ENCODE results near the gene PCIF1. TPM values are rescaled to one million over a fixed set of nuclear protein-coding genes. Genes with fewer than 3 reads are reported as not detected.
"Not testable (repeated sequence)": the region's sequence is repeated elsewhere in the genome, so short reads cannot be mapped to it uniquely, and the experiment has no call there.

Gene PCIF1
- total RNA-seq, 1 experiment from 2014 or later: 2.7 TPM

- DNase-seq (ENCODE audit: low read depth): no peak
Measured at GRCh38 chr20:45924391-45925261, 9.9 kb upstream of the PCIF1 start.

GRCh38 chr20:45925821-45926506, 8.5 kb upstream of the PCIF1 start:
- no peak for DNase-seq (ENCODE audit: low read depth)

GRCh38 chr20:45926731-45927070, 7.8 kb upstream of the PCIF1 start:
- no peak for DNase-seq (ENCODE audit: low read depth)

- DNase-seq (ENCODE audit: low read depth): no peak
Measured at GRCh38 chr20:45927071-45927878, 7.2 kb upstream of the PCIF1 start.

GRCh38 chr20:45931680-45932079, 2.8 kb upstream of the PCIF1 start:
- not testable (repeated sequence) for DNase-seq (ENCODE audit: low read depth)

- peak; percentile 75 for DNase-seq (ENCODE audit: low read depth)
Measured at GRCh38 chr20:45933266-45934045, 1.0 kb upstream of the PCIF1 start.

GRCh38 chr20:45934046-45934585, 367 bp upstream of the PCIF1 start:
- DNase-seq (ENCODE audit: low read depth): peak; percentile 44

- DNase-seq (ENCODE audit: low read depth): no peak
Measured at GRCh38 chr20:45935416-45936046, 1.0 kb downstream of the PCIF1 start.

- peak; percentile 26 for DNase-seq (ENCODE audit: low read depth)
Measured at GRCh38 chr20:45937765-45938164, 3.3 kb downstream of the PCIF1 start.

GRCh38 chr20:45938727-45939438, 4.4 kb downstream of the PCIF1 start:
- DNase-seq (ENCODE audit: low read depth): no peak

GRCh38 chr20:45940053-45940452, 5.6 kb downstream of the PCIF1 start:
- no peak for DNase-seq (ENCODE audit: low read depth)

- no peak for DNase-seq (ENCODE audit: low read depth)
Measured at GRCh38 chr20:45940469-45940868, 6.0 kb downstream of the PCIF1 start.

GRCh38 chr20:45943613-45944012, 9.1 kb downstream of the PCIF1 start:
- DNase-seq (ENCODE audit: low read depth): no peak

GRCh38 chr20:45944151-45944964, 9.9 kb downstream of the PCIF1 start:
- peak; percentile 44 for DNase-seq (ENCODE audit: low read depth)

- no peak for DNase-seq (ENCODE audit: low read depth)
Measured at GRCh38 chr20:45944965-45945677, 10.6 kb downstream of the PCIF1 start.

GRCh38 chr20:45945678-45946148, 11.2 kb downstream of the PCIF1 start:
- peak; percentile 54 for DNase-seq (ENCODE audit: low read depth)

GRCh38 chr20:45946149-45946970, 11.9 kb downstream of the PCIF1 start:
- DNase-seq (ENCODE audit: low read depth): peak; percentile 25
